Measurements from ENCODE around the gene RBM25.
A peak's percentile ranks its signal among the peaks of the same experiment; 100 is the strongest.

RBM25 gene

DNA sequence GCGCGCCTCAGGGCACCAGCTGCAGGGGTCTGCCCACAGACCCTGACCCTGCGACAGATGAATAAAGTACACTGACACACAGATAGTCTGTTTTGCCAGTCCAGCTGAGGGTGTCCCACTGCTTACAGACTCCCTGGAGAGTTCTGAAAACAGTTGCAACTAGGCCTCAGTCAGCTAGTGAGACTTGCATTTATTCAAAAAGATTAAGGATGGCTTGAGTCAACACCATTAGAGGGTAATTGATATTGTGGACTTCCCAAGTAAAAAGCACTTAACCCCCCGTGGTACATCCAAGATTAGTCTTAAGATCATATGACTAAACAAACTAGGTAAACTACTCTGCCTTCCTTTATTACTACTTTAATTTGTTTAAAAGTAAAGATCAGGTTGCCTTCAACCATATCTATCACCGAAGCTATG, 66.8 kb downstream of the RBM25 start (continued):
- TF ChIP-seq SP7 (tag by site-specific recombination; IDR thresholded peaks at IDR 0.05) = peak; percentile 73
- TF ChIP-seq ZNF335 (tag by site-specific recombination; conservative IDR thresholded peaks at IDR 0.05) = no peak
- no peak for TF ChIP-seq SP3 (tag by site-specific recombination; IDR thresholded peaks at IDR 0.05)
- TF ChIP-seq ZNF76 (tag by site-specific recombination; IDR thresholded peaks at IDR 0.05; ENCODE audit: borderline replicate concordance, low read depth) = 0 out of 2 replicates have a peak, but pooled peaks have one; percentile 20
- TF ChIP-seq ZNF654 (tag by site-specific recombination; IDR thresholded peaks at IDR 0.05; ENCODE audit: low read depth) = no peak
- TF ChIP-seq, protein P1, sequence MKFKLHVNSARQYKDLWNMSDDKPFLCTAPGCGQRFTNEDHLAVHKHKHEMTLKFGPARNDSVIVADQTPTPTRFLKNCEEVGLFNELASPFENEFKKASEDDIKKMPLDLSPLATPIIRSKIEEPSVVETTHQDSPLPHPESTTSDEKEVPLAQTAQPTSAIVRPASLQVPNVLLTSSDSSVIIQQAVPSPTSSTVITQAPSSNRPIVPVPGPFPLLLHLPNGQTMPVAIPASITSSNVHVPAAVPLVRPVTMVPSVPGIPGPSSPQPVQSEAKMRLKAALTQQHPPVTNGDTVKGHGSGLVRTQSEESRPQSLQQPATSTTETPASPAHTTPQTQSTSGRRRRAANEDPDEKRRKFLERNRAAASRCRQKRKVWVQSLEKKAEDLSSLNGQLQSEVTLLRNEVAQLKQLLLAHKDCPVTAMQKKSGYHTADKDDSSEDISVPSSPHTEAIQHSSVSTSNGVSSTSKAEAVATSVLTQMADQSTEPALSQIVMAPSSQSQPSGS (tag by site-specific recombination; IDR thresholded peaks at IDR 0.05; ENCODE audit: low read depth) = no peak
- no peak for TF ChIP-seq ZNF19 (tag by site-specific recombination; IDR thresholded peaks at IDR 0.05; ENCODE audit: low read depth)
- TF ChIP-seq ZNF521 (tag by site-specific recombination; IDR thresholded peaks at IDR 0.05) = no peak
- TF ChIP-seq ZNF792 (tag by site-specific recombination; IDR thresholded peaks at IDR 0.05) = no peak
- no peak for TF ChIP-seq ZNF174 (tag by site-specific recombination; IDR thresholded peaks at IDR 0.05)
- no peak for TF ChIP-seq ZNF184 (tag by site-specific recombination; IDR thresholded peaks at IDR 0.05)
- no peak for TF ChIP-seq ZNF155 (tag by site-specific recombination; IDR thresholded peaks at IDR 0.05)
- TF ChIP-seq ZNF560 (tag by site-specific recombination; IDR thresholded peaks at IDR 0.05; ENCODE audit: borderline replicate concordance) = no peak
- TF ChIP-seq ZNF830 (tag by site-specific recombination; IDR thresholded peaks at IDR 0.05; ENCODE audit: low read depth) = no peak
- TF ChIP-seq ZIC2 (tag by site-specific recombination; IDR thresholded peaks at IDR 0.05) = peak; percentile 96
- TF ChIP-seq, protein P2, sequence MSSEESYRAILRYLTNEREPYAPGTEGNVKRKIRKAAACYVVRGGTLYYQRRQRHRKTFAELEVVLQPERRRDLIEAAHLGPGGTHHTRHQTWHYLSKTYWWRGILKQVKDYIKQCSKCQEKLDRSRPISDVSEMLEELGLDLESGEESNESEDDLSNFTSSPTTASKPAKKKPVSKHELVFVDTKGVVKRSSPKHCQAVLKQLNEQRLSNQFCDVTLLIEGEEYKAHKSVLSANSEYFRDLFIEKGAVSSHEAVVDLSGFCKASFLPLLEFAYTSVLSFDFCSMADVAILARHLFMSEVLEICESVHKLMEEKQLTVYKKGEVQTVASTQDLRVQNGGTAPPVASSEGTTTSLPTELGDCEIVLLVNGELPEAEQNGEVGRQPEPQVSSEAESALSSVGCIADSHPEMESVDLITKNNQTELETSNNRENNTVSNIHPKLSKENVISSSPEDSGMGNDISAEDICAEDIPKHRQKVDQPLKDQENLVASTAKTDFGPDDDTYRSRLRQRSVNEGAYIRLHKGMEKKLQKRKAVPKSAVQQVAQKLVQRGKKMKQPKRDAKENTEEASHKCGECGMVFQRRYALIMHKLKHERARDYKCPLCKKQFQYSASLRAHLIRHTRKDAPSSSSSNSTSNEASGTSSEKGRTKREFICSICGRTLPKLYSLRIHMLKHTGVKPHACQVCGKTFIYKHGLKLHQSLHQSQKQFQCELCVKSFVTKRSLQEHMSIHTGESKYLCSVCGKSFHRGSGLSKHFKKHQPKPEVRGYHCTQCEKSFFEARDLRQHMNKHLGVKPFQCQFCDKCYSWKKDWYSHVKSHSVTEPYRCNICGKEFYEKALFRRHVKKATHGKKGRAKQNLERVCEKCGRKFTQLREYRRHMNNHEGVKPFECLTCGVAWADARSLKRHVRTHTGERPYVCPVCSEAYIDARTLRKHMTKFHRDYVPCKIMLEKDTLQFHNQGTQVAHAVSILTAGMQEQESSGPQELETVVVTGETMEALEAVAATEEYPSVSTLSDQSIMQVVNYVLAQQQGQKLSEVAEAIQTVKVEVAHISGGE (tag by site-specific recombination; conservative IDR thresholded peaks at IDR 0.05; ENCODE audit: low read depth) = no peak
- TF ChIP-seq BCL11A (tag by site-specific recombination; IDR thresholded peaks at IDR 0.05; ENCODE audit: low read depth) = peak; percentile 91
- TF ChIP-seq, protein P3, sequence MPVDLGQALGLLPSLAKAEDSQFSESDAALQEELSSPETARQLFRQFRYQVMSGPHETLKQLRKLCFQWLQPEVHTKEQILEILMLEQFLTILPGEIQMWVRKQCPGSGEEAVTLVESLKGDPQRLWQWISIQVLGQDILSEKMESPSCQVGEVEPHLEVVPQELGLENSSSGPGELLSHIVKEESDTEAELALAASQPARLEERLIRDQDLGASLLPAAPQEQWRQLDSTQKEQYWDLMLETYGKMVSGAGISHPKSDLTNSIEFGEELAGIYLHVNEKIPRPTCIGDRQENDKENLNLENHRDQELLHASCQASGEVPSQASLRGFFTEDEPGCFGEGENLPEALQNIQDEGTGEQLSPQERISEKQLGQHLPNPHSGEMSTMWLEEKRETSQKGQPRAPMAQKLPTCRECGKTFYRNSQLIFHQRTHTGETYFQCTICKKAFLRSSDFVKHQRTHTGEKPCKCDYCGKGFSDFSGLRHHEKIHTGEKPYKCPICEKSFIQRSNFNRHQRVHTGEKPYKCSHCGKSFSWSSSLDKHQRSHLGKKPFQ (tag by site-specific recombination; IDR thresholded peaks at IDR 0.05) = peak; percentile 72
- TF ChIP-seq, protein P4, sequence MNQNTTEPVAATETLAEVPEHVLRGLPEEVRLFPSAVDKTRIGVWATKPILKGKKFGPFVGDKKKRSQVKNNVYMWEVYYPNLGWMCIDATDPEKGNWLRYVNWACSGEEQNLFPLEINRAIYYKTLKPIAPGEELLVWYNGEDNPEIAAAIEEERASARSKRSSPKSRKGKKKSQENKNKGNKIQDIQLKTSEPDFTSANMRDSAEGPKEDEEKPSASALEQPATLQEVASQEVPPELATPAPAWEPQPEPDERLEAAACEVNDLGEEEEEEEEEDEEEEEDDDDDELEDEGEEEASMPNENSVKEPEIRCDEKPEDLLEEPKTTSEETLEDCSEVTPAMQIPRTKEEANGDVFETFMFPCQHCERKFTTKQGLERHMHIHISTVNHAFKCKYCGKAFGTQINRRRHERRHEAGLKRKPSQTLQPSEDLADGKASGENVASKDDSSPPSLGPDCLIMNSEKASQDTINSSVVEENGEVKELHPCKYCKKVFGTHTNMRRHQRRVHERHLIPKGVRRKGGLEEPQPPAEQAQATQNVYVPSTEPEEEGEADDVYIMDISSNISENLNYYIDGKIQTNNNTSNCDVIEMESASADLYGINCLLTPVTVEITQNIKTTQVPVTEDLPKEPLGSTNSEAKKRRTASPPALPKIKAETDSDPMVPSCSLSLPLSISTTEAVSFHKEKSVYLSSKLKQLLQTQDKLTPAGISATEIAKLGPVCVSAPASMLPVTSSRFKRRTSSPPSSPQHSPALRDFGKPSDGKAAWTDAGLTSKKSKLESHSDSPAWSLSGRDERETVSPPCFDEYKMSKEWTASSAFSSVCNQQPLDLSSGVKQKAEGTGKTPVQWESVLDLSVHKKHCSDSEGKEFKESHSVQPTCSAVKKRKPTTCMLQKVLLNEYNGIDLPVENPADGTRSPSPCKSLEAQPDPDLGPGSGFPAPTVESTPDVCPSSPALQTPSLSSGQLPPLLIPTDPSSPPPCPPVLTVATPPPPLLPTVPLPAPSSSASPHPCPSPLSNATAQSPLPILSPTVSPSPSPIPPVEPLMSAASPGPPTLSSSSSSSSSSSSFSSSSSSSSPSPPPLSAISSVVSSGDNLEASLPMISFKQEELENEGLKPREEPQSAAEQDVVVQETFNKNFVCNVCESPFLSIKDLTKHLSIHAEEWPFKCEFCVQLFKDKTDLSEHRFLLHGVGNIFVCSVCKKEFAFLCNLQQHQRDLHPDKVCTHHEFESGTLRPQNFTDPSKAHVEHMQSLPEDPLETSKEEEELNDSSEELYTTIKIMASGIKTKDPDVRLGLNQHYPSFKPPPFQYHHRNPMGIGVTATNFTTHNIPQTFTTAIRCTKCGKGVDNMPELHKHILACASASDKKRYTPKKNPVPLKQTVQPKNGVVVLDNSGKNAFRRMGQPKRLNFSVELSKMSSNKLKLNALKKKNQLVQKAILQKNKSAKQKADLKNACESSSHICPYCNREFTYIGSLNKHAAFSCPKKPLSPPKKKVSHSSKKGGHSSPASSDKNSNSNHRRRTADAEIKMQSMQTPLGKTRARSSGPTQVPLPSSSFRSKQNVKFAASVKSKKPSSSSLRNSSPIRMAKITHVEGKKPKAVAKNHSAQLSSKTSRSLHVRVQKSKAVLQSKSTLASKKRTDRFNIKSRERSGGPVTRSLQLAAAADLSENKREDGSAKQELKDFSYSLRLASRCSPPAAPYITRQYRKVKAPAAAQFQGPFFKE (tag by site-specific recombination; IDR thresholded peaks at IDR 0.05; ENCODE audit: borderline replicate concordance) = no peak
- no peak for TF ChIP-seq SALL2 (tag by site-specific recombination; IDR thresholded peaks at IDR 0.05; ENCODE audit: borderline replicate concordance)
- no peak for TF ChIP-seq HOXC10 (CRISPR knock-in tag; IDR thresholded peaks at IDR 0.05)
- no peak for TF ChIP-seq GLI4 (tag by site-specific recombination; IDR thresholded peaks at IDR 0.05)
- no peak for TF ChIP-seq ZNF354C (tag by site-specific recombination; IDR thresholded peaks at IDR 0.05; ENCODE audit: borderline replicate concordance, low read depth)
- no peak for TF ChIP-seq ZNF548 (tag by site-specific recombination; IDR thresholded peaks at IDR 0.05)
- TF ChIP-seq GFI1B (tag by site-specific recombination; IDR thresholded peaks at IDR 0.05) = peak; percentile 88
- no peak for TF ChIP-seq ZBTB20 (tag by site-specific recombination; IDR thresholded peaks at IDR 0.05)
- TF ChIP-seq KLF10 (tag by site-specific recombination; IDR thresholded peaks at IDR 0.05) = peak; percentile 69; the same call in 1 of the 2 replicates

Measured in HEK293 (cell line).